K562 treated with DMSO at 1 percent for 48 hours (cell line): Measurements from ENCODE around the gene DNAH17. TPM values are rescaled to one million over a fixed set of nuclear protein-coding genes. Genes with fewer than 3 reads are reported as not detected.

ENCODE experiments used
- total RNA-seq: library from RNA; unstranded; fragments of 300-600 nt; gene quantifications from 2 replicates; pipeline ENCODE4 v1.2.3, GENCODE V29; 2022; ENCODE audit warnings: low replicate concordance; ENCODE audit errors: extremely low read depth

Gene DNAH17, protein sequence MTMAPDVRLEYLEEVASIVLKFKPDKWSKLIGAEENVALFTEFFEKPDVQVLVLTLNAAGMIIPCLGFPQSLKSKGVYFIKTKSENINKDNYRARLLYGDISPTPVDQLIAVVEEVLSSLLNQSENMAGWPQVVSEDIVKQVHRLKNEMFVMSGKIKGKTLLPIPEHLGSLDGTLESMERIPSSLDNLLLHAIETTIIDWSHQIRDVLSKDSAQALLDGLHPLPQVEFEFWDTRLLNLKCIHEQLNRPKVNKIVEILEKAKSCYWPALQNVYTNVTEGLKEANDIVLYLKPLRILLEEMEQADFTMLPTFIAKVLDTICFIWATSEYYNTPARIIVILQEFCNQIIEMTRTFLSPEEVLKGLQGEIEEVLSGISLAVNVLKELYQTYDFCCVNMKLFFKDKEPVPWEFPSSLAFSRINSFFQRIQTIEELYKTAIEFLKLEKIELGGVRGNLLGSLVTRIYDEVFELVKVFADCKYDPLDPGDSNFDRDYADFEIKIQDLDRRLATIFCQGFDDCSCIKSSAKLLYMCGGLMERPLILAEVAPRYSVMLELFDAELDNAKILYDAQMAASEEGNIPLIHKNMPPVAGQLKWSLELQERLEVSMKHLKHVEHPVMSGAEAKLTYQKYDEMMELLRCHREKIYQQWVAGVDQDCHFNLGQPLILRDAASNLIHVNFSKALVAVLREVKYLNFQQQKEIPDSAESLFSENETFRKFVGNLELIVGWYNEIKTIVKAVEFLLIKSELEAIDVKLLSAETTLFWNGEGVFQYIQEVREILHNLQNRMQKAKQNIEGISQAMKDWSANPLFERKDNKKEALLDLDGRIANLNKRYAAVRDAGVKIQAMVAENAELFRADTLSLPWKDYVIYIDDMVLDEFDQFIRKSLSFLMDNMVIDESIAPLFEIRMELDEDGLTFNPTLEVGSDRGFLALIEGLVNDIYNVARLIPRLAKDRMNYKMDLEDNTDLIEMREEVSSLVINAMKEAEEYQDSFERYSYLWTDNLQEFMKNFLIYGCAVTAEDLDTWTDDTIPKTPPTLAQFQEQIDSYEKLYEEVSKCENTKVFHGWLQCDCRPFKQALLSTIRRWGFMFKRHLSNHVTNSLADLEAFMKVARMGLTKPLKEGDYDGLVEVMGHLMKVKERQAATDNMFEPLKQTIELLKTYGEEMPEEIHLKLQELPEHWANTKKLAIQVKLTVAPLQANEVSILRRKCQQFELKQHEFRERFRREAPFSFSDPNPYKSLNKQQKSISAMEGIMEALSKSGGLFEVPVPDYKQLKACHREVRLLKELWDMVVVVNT (N-terminal part only)
- not detected in 2 replicates for total RNA-seq

DNA sequence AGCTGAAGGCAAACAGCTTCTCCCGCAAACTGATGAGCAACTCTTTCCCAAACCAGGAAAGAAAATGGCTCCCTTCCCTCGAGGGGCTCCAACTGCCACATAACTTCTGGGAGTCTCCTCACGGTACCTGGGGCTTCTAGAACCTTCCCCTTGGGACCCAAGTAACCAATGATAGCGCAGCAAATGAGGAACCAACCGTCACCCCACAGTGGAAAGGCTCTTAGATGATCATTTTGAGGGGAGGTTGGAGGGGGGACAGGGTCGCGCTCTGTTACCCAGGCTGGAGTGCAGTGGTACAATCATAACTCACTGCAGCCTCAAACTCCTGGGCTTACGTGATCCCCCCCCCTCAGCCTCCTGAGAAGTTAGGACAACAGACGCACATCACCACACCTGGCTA is at the start of gene DNAH17:
Gene DNAH17, minus strand, starts transcription at position 101 of the 400 bp plus-strand sequence. CDS start 2,339 bp downstream, outside the sequence.

GRCh38 chr17:78378225-78379130 is 198.7 kb downstream of the DNAH17 start, which contains the start of gene PGS1:
Gene PGS1 (plus strand): TSS chr17:78378649. CDS start chr17:78378666, 17 bp downstream.

Other genes starting within 250 kb of the DNAH17 start
- gene SOCS3, start 217.3 kb downstream of the DNAH17 start, total RNA-seq, result not detected in 2 replicates
- not detected in 2 replicates for gene PGS1, start 198.7 kb downstream of the DNAH17 start, total RNA-seq
- gene CYTH1, start 204.9 kb upstream of the DNAH17 start, total RNA-seq, result not detected in 2 replicates